H9 (cell line): ENCODE results near the gene DARS1. TPM values are rescaled to one million over a fixed set of nuclear protein-coding genes. Genes with fewer than 3 reads are reported as not detected.

Experiments
- DNase-seq: peaks from one replicate; pipeline ENCODE4 v3.0.0-alpha.2; 2017
- H2AFZ ChIP-seq: one replicate; pipeline ENCODE4 v1.6.1; 2013; ENCODE audit warnings: mild to moderate bottlenecking, low read length, control low read depth, moderate library complexity
- H2AK5ac ChIP-seq: 2 replicates; pipeline ENCODE4 v1.6.1; 2013; ENCODE audit warnings: low read length, control low read depth, mixed read lengths; ENCODE audit not compliant: insufficient read length
- H2BK120ac ChIP-seq: one replicate; pipeline ENCODE4 v1.6.1; 2013; ENCODE audit warnings: low read depth, mild to moderate bottlenecking, low read length, control low read depth, inconsistent platforms; ENCODE audit not compliant: poor library complexity, severe bottlenecking
- H2BK12ac ChIP-seq: 2 replicates; pipeline ENCODE4 v1.6.1; 2013; ENCODE audit warnings: low read length, control low read depth, mixed read lengths, low read depth; ENCODE audit not compliant: insufficient read length
- H2BK15ac ChIP-seq: 2 replicates; pipeline ENCODE4 v1.6.1; 2013; ENCODE audit warnings: low read depth, low read length, control low read depth
- H2BK20ac ChIP-seq: one replicate; pipeline ENCODE4 v1.6.1; 2013; ENCODE audit warnings: low read depth, mild to moderate bottlenecking, low read length, control low read depth, inconsistent platforms; ENCODE audit not compliant: poor library complexity, severe bottlenecking
- H2BK5ac ChIP-seq: 2 replicates; pipeline ENCODE4 v1.6.1; 2013; ENCODE audit warnings: low read length, control low read depth, mixed read lengths; ENCODE audit not compliant: insufficient read length
- H3K14ac ChIP-seq: 2 replicates; pipeline ENCODE4 v1.6.1; 2013; ENCODE audit warnings: low read length, control low read depth; ENCODE audit not compliant: insufficient read depth
- H3K18ac ChIP-seq: 2 replicates; pipeline ENCODE4 v1.6.1; 2013; ENCODE audit warnings: low read depth, mild to moderate bottlenecking, mixed read lengths, low read length, control low read depth; ENCODE audit not compliant: insufficient read length
- H3K23ac ChIP-seq: 2 replicates; pipeline ENCODE4 v1.6.1; 2013; ENCODE audit warnings: low read length, control low read depth, mixed read lengths, low read depth; ENCODE audit not compliant: insufficient read length
- H3K23me2 ChIP-seq: 2 replicates; pipeline ENCODE4 v1.6.1; 2013; ENCODE audit warnings: low read depth, mild to moderate bottlenecking, mixed read lengths, low read length, control low read depth; ENCODE audit not compliant: insufficient read length, poor library complexity, severe bottlenecking
- H3K27ac ChIP-seq: 2 replicates; pipeline ENCODE4 v1.5.1; 2013; ENCODE audit warnings: low read length, control low read depth, mixed read lengths, low read depth; ENCODE audit not compliant: insufficient read length
- H3K27me3 ChIP-seq: 2 replicates; pipeline ENCODE4 v1.6.1; 2013; ENCODE audit warnings: low read length, control low read depth, inconsistent platforms; ENCODE audit not compliant: insufficient read depth
- H3K4ac ChIP-seq: 2 replicates; pipeline ENCODE4 v1.6.1; 2013; ENCODE audit warnings: low read depth, mild to moderate bottlenecking, control low read depth, inconsistent platforms, low read length, moderate library complexity
- H3K4me1 ChIP-seq: 2 replicates; pipeline ENCODE4 v1.6.1; 2013; ENCODE audit warnings: low read length, control low read depth, inconsistent platforms; ENCODE audit not compliant: insufficient read depth
- H3K4me2 ChIP-seq: 2 replicates; pipeline ENCODE4 v1.6.1; 2013; ENCODE audit warnings: low read length, control low read depth, mixed read lengths; ENCODE audit not compliant: insufficient read length, insufficient read depth
- H3K56ac ChIP-seq: 2 replicates; pipeline ENCODE4 v1.6.1; 2013; ENCODE audit warnings: low read depth, mild to moderate bottlenecking, mixed read lengths, low read length, control low read depth; ENCODE audit not compliant: insufficient read length
- H3K79me1 ChIP-seq: 2 replicates; pipeline ENCODE4 v1.6.1; 2013; ENCODE audit warnings: low read depth, mild to moderate bottlenecking, moderate library complexity, low read length, control low read depth, inconsistent platforms; ENCODE audit not compliant: insufficient read depth, poor library complexity, severe bottlenecking
- H3K79me2 ChIP-seq: 2 replicates; pipeline ENCODE4 v1.6.1; 2013; ENCODE audit warnings: low read length, control low read depth, inconsistent platforms; ENCODE audit not compliant: insufficient read depth
- H3K9ac ChIP-seq: 2 replicates; pipeline ENCODE4 v1.6.1; 2013; ENCODE audit warnings: low read length, control low read depth, mixed read lengths; ENCODE audit not compliant: insufficient read length; ENCODE audit errors: extremely low read depth
- H3K9me3 ChIP-seq: one replicate; pipeline ENCODE4 v1.6.1; 2013; ENCODE audit warnings: low read depth, low read length, inconsistent platforms; ENCODE audit not compliant: control insufficient read depth
- H3T11ph ChIP-seq: one replicate; pipeline ENCODE4 v1.6.1; 2013; ENCODE audit warnings: mild to moderate bottlenecking, low read length, control low read depth, inconsistent platforms
- H4K20me1 ChIP-seq: one replicate; pipeline ENCODE4 v1.6.1; 2013; ENCODE audit not compliant: control insufficient read depth, insufficient read length, insufficient read depth
- H4K5ac ChIP-seq: 2 replicates; pipeline ENCODE4 v1.6.1; 2013; ENCODE audit warnings: low read depth, mild to moderate bottlenecking, mixed read lengths, low read length, control low read depth; ENCODE audit not compliant: insufficient read length
- H4K8ac ChIP-seq: replicated peaks from 2 replicates; pipeline ENCODE4 v1.6.1; 2013; ENCODE audit warnings: low read length, control low read depth, mixed read lengths, low read depth; ENCODE audit not compliant: insufficient read length
- H4K91ac ChIP-seq: 2 replicates; pipeline ENCODE4 v1.6.1; 2013; ENCODE audit warnings: low read depth, mild to moderate bottlenecking, moderate library complexity, mixed read lengths, low read length, control low read depth; ENCODE audit not compliant: insufficient read length
- H3K27ac Mint-ChIP-seq, 3 experiments: 2 replicates in 2 of 3; 3 replicates in 1 of 3; pipeline ENCODE4 v1.8.0; 2020 to 2021; ENCODE audit warnings: mixed read lengths in 3 of 3, mild to moderate bottlenecking in 1 of 3, moderate library complexity in 1 of 3
- H3K27me3 Mint-ChIP-seq: 2 replicates; pipeline ENCODE4 v1.8.0; 2021; ENCODE audit warnings: low read depth, mild to moderate bottlenecking, moderate library complexity, mixed read lengths
- H3K36me3 Mint-ChIP-seq, 3 experiments: 2 replicates in 2 of 3; 3 replicates in 1 of 3; pipeline ENCODE4 v1.8.0; 2020 to 2021; ENCODE audit warnings: low read depth in 3 of 3, mixed read lengths in 3 of 3; ENCODE audit not compliant: insufficient read depth in 1 of 3
- H3K4me1 Mint-ChIP-seq, 2 experiments: 2 replicates each; pipeline ENCODE4 v1.8.0; 2020; ENCODE audit warnings: mixed read lengths in 2 of 2
- H3K4me3 Mint-ChIP-seq, 2 experiments: 2 replicates in 1 of 2; 3 replicates in 1 of 2; pipeline ENCODE4 v1.8.0; 2020 to 2021; ENCODE audit warnings: mild to moderate bottlenecking in 2 of 2, mixed read lengths in 2 of 2, moderate library complexity in 1 of 2
- H3K9me3 Mint-ChIP-seq, 2 experiments: 2 replicates in 1 of 2; 3 replicates in 1 of 2; pipeline ENCODE4 v1.8.0; 2020; ENCODE audit warnings: mild to moderate bottlenecking in 2 of 2, mixed read lengths in 2 of 2, moderate library complexity in 1 of 2
- WGBS: extraction: QIAGEN DNeasy Blood & Tissue Kit; methylation state at CpG from one replicate; pipeline ENCODE4 v1.1.7; 2013; ENCODE audit warnings: missing lambda C conversion rate, low lambda C conversion rate, mixed read lengths; ENCODE audit not compliant: insufficient read length; ENCODE audit errors: extremely low coverage; 5-methylcytosine and 5-hydroxymethylcytosine counted together
- total RNA-seq: library from RNA; stranded (reverse); gene quantifications from 2 replicates; pipeline ENCODE4 v1.2.1, GENCODE V29; 2021
- TF ChIP-seq, protein P1 (sequence below): fragments of 200-600 bp; sonication (generic); conservative IDR thresholded peaks from 3 replicates; pipeline ENCODE4 v1.8.0; 2021; ENCODE audit warnings: antibody characterized with exemption, mild to moderate bottlenecking

DARS1 gene
- total RNA-seq, 1 experiment from 2014 or later = 117 TPM

DNA sequence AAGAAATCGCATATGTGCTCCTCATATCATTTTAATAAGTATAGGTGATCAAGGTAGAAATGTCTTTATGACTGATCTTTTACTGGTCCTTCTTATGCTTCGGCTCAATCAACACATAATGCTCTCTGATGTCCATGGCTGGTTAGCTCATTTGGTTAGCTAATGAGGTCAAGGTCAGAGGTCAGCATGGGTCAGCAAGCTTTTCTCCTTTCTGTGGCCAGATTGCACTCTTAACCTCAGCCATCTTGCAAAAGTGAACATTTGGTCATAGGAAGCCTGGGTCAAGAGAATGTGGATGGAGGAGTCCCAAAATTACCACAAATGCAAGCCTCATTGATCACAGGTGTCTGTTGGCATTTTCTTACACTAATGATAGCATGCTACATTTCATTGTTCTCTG is 35.4 kb upstream of the DARS1 start:
- Histone ChIP-seq H4K20me1 (no peaks in the 10 kb centered on the region), H2BK120ac (no peak overlapping the region), H4K8ac (no peak overlapping the region), H3K79me2 (no peaks in the 10 kb centered on the region), H3K56ac (no peak overlapping the region), H3K4ac (no peak overlapping the region), H4K91ac (no peak overlapping the region), H3K79me1 (no peaks in the 10 kb centered on the region), H3T11ph (no peak overlapping the region), H3K9ac (no peak overlapping the region), H3K23me2 (peaks cover 6% of the 10 kb centered on the region), H3K23ac (no peak overlapping the region), H3K4me1 (no peaks in the 10 kb centered on the region), H3K14ac (no peak overlapping the region), H3K27ac (no peak overlapping the region), H2BK15ac (no peak overlapping the region), H2BK5ac (no peak overlapping the region), H3K4me2 (no peak overlapping the region), H3K9me3 (no peaks in the 10 kb centered on the region), H3K27me3 (no peaks in the 10 kb centered on the region), H4K5ac (no peak overlapping the region), H2AFZ (no peak overlapping the region), H2BK20ac (no peak overlapping the region), H2BK12ac (no peak overlapping the region), H2AK5ac (no peak overlapping the region), H3K18ac (no peak overlapping the region)
- Mint-ChIP-seq H3K27me3 (no peaks in the 10 kb centered on the region), H3K27ac (no peak overlapping the region), H3K9me3 (no peaks in the 10 kb centered on the region), H3K4me1 (peaks cover 11 to 20% of the 10 kb centered on the region in 2 experiments), H3K4me3 (no peak overlapping the region), H3K36me3 (0 out of 7 replicates have a peak, but pooled peaks cover 0 to 2% (median 0%) of the 10 kb centered on the region in 3 experiments)
- TF ChIP-seq, protein P1, sequence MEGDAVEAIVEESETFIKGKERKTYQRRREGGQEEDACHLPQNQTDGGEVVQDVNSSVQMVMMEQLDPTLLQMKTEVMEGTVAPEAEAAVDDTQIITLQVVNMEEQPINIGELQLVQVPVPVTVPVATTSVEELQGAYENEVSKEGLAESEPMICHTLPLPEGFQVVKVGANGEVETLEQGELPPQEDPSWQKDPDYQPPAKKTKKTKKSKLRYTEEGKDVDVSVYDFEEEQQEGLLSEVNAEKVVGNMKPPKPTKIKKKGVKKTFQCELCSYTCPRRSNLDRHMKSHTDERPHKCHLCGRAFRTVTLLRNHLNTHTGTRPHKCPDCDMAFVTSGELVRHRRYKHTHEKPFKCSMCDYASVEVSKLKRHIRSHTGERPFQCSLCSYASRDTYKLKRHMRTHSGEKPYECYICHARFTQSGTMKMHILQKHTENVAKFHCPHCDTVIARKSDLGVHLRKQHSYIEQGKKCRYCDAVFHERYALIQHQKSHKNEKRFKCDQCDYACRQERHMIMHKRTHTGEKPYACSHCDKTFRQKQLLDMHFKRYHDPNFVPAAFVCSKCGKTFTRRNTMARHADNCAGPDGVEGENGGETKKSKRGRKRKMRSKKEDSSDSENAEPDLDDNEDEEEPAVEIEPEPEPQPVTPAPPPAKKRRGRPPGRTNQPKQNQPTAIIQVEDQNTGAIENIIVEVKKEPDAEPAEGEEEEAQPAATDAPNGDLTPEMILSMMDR = no peak
- WGBS = no CpG with 5 or more reads among the region's 2 CpGs
- no peak for DNase-seq
